ENCODE data around the gene BDP1. TPM values are rescaled to one million over a fixed set of nuclear protein-coding genes. Genes with fewer than 3 reads are reported as not detected.
A peak's percentile ranks its signal among the peaks of the same experiment; 100 is the strongest.

BDP1 gene
- total RNA-seq, 1 donor from 2014 or later = 36.2 TPM

DNA sequence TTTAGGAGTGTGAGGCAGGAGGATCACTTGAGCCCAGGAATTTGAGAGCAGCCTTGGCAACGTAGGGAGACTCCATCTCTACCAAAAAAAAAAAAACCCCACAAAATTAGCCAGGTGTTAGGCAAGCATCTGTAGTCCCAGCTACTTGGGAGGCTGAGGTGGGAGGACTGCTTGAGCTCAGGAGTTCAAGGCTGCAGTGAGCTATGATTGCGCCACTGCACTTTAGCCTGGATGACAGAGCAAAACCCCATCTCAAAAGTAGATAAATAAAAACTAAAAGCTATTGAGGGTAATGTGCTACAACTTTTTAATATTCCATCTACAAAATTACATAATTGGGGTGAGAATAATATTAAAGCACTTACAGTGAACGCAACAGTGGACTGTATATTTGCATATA lies 5.9 kb downstream of the BDP1 start:
- Mint-ChIP-seq H3K9me3 (no peaks in the 10 kb centered on the region), H3K4me3 (no peak overlapping the region), H3K27ac (no peak overlapping the region), H3K4me1 (peaks cover 10% of the 10 kb centered on the region), H3K36me3 (peaks cover 22% of the 10 kb centered on the region), H3K27me3 (ENCODE audit: insufficient read depth, low read depth) (peaks cover 2% of the 10 kb centered on the region)
- peaks cover 42% of the 10 kb centered on the region for H3K79me2 ChIP-seq (ENCODE audit: low read depth)
- H3K9me3 ChIP-seq (ENCODE audit: low read depth) = no peaks in the 10 kb centered on the region
- H3K36me3 ChIP-seq = peaks cover 24% of the 10 kb centered on the region
- DNase-seq (ENCODE audit: low spot score) = no peak
- H3K4me1 ChIP-seq = peaks cover 6% of the 10 kb centered on the region
- H3K27ac ChIP-seq = no peak overlapping the region
- H3K9ac ChIP-seq = no peak overlapping the region
- H2AFZ ChIP-seq (replicated peaks) = no peak overlapping the region
- H3F3A ChIP-seq (ENCODE audit: low read depth) = no peaks in the 10 kb centered on the region
- no peak overlapping the region for H3K4me2 ChIP-seq
- peaks cover 15% of the 10 kb centered on the region for H4K20me1 ChIP-seq (ENCODE audit: low read depth)
- TF ChIP-seq EZH2 (IDR thresholded peaks at IDR 0.05) = no peak
- no peak for TF ChIP-seq EZH2phosphoT487 (IDR thresholded peaks at IDR 0.05)
- TF ChIP-seq, protein P1, sequence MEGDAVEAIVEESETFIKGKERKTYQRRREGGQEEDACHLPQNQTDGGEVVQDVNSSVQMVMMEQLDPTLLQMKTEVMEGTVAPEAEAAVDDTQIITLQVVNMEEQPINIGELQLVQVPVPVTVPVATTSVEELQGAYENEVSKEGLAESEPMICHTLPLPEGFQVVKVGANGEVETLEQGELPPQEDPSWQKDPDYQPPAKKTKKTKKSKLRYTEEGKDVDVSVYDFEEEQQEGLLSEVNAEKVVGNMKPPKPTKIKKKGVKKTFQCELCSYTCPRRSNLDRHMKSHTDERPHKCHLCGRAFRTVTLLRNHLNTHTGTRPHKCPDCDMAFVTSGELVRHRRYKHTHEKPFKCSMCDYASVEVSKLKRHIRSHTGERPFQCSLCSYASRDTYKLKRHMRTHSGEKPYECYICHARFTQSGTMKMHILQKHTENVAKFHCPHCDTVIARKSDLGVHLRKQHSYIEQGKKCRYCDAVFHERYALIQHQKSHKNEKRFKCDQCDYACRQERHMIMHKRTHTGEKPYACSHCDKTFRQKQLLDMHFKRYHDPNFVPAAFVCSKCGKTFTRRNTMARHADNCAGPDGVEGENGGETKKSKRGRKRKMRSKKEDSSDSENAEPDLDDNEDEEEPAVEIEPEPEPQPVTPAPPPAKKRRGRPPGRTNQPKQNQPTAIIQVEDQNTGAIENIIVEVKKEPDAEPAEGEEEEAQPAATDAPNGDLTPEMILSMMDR (IDR thresholded peaks at IDR 0.05) = no peak
- no peak overlapping the region for H3K4me3 ChIP-seq
- no peaks in the 10 kb centered on the region for H3K27me3 ChIP-seq

DNA sequence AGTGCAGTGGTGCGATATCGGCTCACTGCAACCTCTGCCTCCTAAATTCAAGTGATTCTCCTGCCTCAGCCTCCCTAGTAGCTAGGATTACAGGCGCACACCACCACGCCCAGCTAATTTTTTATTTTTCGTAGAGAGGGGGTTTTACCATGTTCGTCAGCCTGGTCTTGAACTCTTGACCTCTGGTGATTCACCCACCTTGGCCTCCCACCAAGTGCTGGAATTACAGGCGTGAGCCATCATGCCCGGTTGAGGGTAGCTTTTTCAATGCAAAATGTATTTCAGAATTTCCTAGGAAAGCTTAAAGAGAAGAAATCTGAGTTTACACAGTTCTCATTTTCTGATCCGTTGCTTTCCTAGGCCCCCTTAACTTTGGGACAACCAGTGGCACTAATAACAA lies 15.7 kb downstream of the BDP1 start:
- Histone ChIP-seq H3K36me3 (peaks cover 17% of the 10 kb centered on the region), H3K9ac (no peak overlapping the region), H3K4me1 (peaks cover 13% of the 10 kb centered on the region), H4K20me1 (ENCODE audit: low read depth) (peaks cover 4% of the 10 kb centered on the region), H3F3A (ENCODE audit: low read depth) (peaks cover 15% of the 10 kb centered on the region), H3K27me3 (no peaks in the 10 kb centered on the region), H3K79me2 (ENCODE audit: low read depth) (no peaks in the 10 kb centered on the region), H2AFZ (replicated peaks) (no peak overlapping the region), H3K27ac (no peak overlapping the region), H3K9me3 (ENCODE audit: low read depth) (no peaks in the 10 kb centered on the region), H3K4me2 (no peak overlapping the region), H3K4me3 (no peak overlapping the region)
- Mint-ChIP-seq H3K4me1 (no peaks in the 10 kb centered on the region), H3K9me3 (no peaks in the 10 kb centered on the region), H3K36me3 (peaks cover 25% of the 10 kb centered on the region), H3K27ac (no peak overlapping the region), H3K27me3 (ENCODE audit: insufficient read depth, low read depth) (peaks cover 4% of the 10 kb centered on the region), H3K4me3 (no peak overlapping the region)
- no peak for DNase-seq (ENCODE audit: low spot score)
- TF ChIP-seq EZH2 (IDR thresholded peaks at IDR 0.05) (no peak), EZH2phosphoT487 (IDR thresholded peaks at IDR 0.05) (no peak)
- TF ChIP-seq, protein P1 (IDR thresholded peaks at IDR 0.05) = no peak

DNA sequence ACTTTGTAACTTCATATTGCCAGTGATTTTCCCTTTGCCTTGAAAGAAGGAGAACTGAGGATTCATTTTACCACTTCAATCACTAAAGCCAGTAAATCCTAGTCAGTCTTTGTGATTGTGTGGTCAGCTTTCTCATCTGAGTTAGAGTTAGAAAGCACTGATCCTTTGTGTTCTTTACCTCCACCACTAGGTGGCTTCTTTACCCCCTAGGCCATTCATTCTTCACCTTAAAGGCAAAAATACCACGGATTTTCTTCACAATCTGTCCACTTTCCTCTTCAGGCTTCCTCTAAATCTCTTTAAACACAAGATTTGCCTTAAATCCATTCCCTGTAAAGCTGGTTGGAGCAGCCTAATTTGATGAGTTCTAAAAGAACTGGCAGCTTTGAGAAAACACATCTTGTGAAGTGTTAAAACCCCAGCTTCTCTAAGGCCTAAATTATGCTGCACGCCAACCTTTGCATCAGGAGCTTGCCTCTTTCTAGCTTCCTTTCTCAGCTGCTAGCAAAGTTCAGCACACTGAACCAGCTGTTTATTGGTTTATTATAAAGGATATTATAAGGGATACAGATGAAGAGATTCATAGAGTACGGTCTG lies 20.4 kb downstream of the BDP1 start:
- Histone ChIP-seq H3K4me2 (peak overlapping the region; percentile 45), H3K36me3 (peaks cover under 1% of the 10 kb centered on the region), H3K27ac (peak overlapping the region; percentile 90), H3K9ac (no peak overlapping the region), H3K79me2 (ENCODE audit: low read depth) (no peaks in the 10 kb centered on the region), H3F3A (ENCODE audit: low read depth) (peaks cover 25% of the 10 kb centered on the region), H3K4me3 (no peak overlapping the region), H3K27me3 (no peaks in the 10 kb centered on the region), H3K4me1 (peaks cover 19% of the 10 kb centered on the region), H4K20me1 (ENCODE audit: low read depth) (no peaks in the 10 kb centered on the region), H3K9me3 (ENCODE audit: low read depth) (no peaks in the 10 kb centered on the region), H2AFZ (replicated peaks) (no peak overlapping the region)
- H3K9me3 Mint-ChIP-seq = no peaks in the 10 kb centered on the region
- peaks cover 31% of the 10 kb centered on the region for H3K36me3 Mint-ChIP-seq
- TF ChIP-seq EZH2 (IDR thresholded peaks at IDR 0.05) = no peak
- no peak for TF ChIP-seq EZH2phosphoT487 (IDR thresholded peaks at IDR 0.05)
- TF ChIP-seq, protein P1 (IDR thresholded peaks at IDR 0.05) = peak; percentile 84
- H3K4me3 Mint-ChIP-seq = no peak overlapping the region
- H3K4me1 Mint-ChIP-seq = no peaks in the 10 kb centered on the region
- H3K27me3 Mint-ChIP-seq (ENCODE audit: insufficient read depth, low read depth) = peaks cover 4% of the 10 kb centered on the region
- peak; percentile 80 for DNase-seq (ENCODE audit: low spot score)
- no peak overlapping the region for H3K27ac Mint-ChIP-seq

All from neural progenitor cell (in vitro differentiated cells).